AG04449 (cell line): Measurements from ENCODE around the gene RAB44.
A peak's percentile ranks its signal among the peaks of the same experiment; 100 is the strongest.

Experiments
- CTCF ChIA-PET: fragments of 350-600 bp; formaldehyde crosslinking; extraction: SDS; loops from one replicate; lab custom pipeline; 2021; ENCODE audit warnings: antibody characterized with exemption; lab: Yijun Ruan, JAX
- POLR2A ChIA-PET: fragments of 400-600, 350-600 bp; formaldehyde crosslinking; extraction: SDS; loops from one replicate; lab custom pipeline; 2020; ENCODE audit warnings: antibody characterized with exemption, inconsistent platforms; lab: Yijun Ruan, JAX
- DNase-seq: peaks from one replicate; pipeline ENCODE4 v3.0.0-alpha.2; 2010; ENCODE audit warnings: low read depth, low spot score
- H3K4me3 ChIP-seq: 2 replicates; pipeline ENCODE4 v1.5.1; 2011; ENCODE audit warnings: low read depth, mild to moderate bottlenecking, control low read depth, low read length
- TF ChIP-seq, protein P1 (sequence below): IDR thresholded peaks from one replicate; pipeline ENCODE4 v1.5.1; 2011; ENCODE audit warnings: mild to moderate bottlenecking, moderate library complexity, low read length, control low read depth, inconsistent platforms; ENCODE audit not compliant: insufficient read depth; ENCODE audit errors: missing control alignments

RAB44 gene

DNA sequence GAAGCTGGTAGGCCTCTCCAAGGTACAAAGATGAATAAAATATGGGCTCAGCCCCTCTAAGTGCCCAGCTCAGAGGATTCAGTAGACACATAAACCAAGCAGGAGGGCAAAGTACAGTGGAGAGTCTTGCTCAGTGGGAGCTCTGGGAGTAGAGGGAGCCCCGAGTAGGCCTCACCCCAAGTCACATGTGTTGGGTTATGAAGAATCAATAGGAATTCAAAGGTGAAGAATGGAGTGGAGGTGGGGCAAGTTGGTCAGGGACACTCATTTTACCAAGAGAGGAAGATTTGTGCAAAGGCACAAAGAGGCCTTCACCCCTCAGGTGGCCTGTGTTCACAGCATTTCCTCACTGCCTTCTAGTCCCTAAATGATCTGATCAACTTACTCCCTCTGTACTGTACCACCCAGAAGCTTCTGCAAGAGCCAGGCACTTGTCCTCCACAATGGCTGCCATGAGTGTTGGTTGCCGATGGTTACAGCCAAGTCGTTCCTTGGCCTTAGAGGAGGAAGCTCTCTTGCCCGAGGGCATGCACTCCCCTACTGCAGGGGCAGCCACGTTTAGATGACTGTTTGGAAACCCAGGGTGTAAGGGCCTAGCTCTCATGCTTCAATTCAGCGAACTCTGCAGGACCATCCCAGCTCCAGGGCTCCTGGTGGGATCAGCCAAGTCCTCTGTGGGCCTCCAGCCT, 25.8 kb upstream of the RAB44 start:
- no peak for DNase-seq
- POLR2A ChIA-PET, result no interaction called here
- TF ChIP-seq, protein P1, sequence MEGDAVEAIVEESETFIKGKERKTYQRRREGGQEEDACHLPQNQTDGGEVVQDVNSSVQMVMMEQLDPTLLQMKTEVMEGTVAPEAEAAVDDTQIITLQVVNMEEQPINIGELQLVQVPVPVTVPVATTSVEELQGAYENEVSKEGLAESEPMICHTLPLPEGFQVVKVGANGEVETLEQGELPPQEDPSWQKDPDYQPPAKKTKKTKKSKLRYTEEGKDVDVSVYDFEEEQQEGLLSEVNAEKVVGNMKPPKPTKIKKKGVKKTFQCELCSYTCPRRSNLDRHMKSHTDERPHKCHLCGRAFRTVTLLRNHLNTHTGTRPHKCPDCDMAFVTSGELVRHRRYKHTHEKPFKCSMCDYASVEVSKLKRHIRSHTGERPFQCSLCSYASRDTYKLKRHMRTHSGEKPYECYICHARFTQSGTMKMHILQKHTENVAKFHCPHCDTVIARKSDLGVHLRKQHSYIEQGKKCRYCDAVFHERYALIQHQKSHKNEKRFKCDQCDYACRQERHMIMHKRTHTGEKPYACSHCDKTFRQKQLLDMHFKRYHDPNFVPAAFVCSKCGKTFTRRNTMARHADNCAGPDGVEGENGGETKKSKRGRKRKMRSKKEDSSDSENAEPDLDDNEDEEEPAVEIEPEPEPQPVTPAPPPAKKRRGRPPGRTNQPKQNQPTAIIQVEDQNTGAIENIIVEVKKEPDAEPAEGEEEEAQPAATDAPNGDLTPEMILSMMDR, result no peak
- CTCF ChIA-PET, result interaction anchor here (1.4 to 1.6 kb wide), 2 partner anchors 9 to 57 kb away, joined by 3 to 7 read pairs; no protein-coding TSS in a partner anchor
- H3K4me3 ChIP-seq, result no peak overlapping the region

DNA sequence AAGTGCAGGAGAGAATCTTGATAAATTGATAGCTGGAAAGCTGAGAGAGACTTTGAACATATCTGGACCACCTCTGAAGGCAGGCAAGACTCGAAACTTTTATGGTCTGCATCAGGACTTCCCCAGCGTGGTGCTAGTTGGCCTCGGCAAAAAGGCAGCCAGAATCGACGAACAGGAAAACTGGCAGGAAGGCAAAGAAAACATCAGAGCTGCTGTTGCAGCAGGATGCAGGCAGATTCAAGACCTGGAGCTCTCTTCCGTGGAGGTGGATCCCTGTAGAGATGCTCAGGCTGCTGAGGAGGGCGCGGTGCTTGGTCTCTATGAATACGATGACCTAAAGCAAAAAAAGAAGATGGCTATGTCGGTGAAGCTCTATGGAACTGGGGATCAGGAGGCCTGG, 23.7 kb upstream of the RAB44 start:
- TF ChIP-seq, protein P1, result no peak
- ChIA-PET POLR2A (no interaction called here), CTCF (interaction anchor here (1.2 to 3.1 kb wide), 4 partner anchors 9 to 92 kb away, joined by 3 to 15 read pairs (median 4); no protein-coding TSS in a partner anchor)
- DNase-seq, result no peak
- H3K4me3 ChIP-seq, result no peak overlapping the region

DNA sequence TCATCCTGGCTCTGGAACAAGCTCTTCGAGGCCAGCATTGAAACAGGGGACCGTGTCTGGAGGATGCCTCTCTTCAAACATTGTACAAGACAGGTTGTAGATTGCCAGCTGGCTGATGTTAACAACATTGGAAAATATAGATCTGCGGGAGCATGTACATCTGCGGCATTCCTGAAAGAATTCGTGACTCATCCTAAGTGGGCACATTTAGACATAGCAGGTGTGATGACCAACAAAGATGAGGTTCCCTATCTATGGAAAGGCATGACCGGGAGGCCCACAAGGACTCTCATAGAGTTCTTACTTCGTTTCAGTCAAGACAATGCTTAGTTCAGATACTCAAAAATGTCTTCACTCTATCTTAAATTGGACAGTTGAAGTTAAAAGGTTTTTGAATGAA, 22.7 kb upstream of the RAB44 start:
- DNase-seq, result no peak
- TF ChIP-seq, protein P1, result no peak
- no peak overlapping the region for H3K4me3 ChIP-seq
- POLR2A ChIA-PET, result no interaction called here
- CTCF ChIA-PET, result interaction anchor here (0.8 to 3.1 kb wide), 2 partner anchors 10 to 31 kb away, joined by 3 to 15 read pairs; no protein-coding TSS in a partner anchor

DNA sequence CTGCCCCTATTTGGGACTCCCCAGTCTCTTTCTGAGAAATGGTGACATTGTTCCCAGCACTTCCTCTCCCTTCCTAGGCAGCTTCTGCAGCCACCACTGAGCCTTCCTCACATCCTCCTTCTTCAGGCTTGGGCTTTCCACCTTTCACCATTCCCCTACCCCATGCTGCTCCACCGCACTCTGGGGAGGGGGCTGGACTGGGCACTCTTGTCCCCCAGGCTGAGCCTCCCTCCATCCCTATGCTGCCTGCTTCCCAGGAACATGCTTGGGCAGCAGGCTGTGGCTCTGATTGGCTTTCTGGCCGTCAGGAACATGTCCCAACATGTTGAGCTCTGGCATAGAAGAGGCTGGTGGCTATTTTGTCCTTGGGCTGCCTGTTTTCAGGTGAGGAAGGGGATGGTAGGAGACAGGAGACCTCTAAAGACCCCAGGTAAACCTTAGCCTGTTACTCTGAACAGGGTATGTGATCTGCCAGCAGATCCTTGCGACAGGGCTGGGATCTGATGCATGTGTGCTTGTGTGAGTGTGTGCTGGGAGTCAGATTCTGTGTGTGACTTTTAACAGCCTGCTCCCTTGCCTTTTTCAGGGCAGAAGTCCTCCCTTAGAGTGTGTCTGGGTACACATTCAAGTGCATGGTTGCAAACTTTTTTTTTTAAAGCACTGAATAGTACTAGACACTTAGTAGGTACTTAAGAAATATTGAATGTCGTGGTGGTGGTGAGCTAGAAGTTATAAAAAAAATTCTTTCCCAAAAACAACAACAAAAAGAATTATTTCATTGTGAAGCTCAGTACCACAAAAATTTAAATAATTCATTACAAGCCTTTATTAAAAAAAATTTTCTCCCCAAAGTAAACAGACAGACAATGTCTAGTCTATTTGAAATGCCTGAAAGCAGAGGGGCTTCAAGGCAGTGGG, 21.2 kb upstream of the RAB44 start:
- H3K4me3 ChIP-seq, result peak overlapping the region; percentile 24
- no peak for DNase-seq
- TF ChIP-seq, protein P1, result no peak
- POLR2A ChIA-PET, result interaction anchor here (0.7 to 5.6 kb wide), 4 partner anchors 8 to 258 kb away, joined by 3 to 66 read pairs (median 4); no protein-coding TSS in a partner anchor
- CTCF ChIA-PET, result interaction anchor here (0.8 to 3.6 kb wide), 5 partner anchors 9 to 83 kb away, joined by 3 to 28 read pairs (median 10); no protein-coding TSS in a partner anchor

DNA sequence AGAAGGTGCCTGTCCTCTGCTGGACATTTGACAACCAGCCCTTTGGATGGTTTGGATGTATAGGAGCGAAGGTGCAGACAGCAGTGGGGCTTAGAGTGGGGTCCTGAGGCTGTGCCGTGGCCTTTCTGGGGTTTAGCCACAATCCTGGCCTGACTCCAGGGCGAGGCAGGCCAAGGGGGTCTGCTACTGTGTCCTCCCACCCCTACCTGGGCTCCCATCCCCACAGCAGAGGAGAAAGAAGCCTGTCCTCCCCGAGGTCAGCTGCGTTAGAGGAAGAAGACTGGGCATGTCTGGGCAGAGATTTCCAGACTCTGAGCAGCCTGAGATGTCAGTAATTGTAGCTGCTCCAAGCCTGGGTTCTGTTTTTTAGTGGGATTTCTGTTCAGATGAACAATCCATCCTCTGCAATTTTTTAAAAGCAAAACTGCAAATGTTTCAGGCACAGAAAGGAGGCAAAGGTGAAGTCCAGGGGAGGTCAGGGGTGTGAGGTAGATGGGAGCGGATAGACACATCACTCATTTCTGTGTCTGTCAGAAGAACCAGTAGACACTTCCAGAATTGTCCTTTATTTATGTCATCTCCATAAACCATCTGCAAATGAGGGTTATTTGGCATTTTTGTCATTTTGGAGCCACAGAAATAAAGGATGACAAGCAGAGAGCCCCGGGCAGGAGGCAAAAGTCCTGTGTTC, 20.4 kb upstream of the RAB44 start:
- TF ChIP-seq, protein P1, result no peak
- POLR2A ChIA-PET, result interaction anchor here (0.7 to 5.6 kb wide), 2 partner anchors 9 kb away, joined by 3 to 66 read pairs; no protein-coding TSS in a partner anchor
- DNase-seq, result no peak
- CTCF ChIA-PET, result interaction anchor here (0.7 to 3.6 kb wide), 4 partner anchors 10 to 82 kb away, joined by 4 to 28 read pairs (median 8); no protein-coding TSS in a partner anchor
- H3K4me3 ChIP-seq, result peak overlapping the region; percentile 24
